Endothelial cell of umbilical vein (primary cell): ENCODE results near the gene PRSS21. TPM values are rescaled to one million over a fixed set of nuclear protein-coding genes. Genes with fewer than 3 reads are reported as not detected.

ENCODE experiments used
- BruUV-seq: library from RNA; stranded (reverse); fragments of 400-500 nt; replicated peaks from 2 replicates; lab custom pipeline; 2021; lab: Mats Ljungman, UMichigan
- CTCF ChIA-PET: fragments of 300-600, 350-600 bp; sonication (Branson Sonifier 250); formaldehyde crosslinking; loops from one replicate; lab custom pipeline; 2021; ENCODE audit warnings: antibody characterized with exemption, inconsistent platforms; lab: Charles Lee
- POLR2A ChIA-PET: fragments of 300-600, 350-600 bp; sonication (Branson Sonifier 250); formaldehyde crosslinking; loops from one replicate; lab custom pipeline; 2021; ENCODE audit warnings: antibody characterized with exemption, inconsistent platforms; lab: Charles Lee
- DNase-seq: peaks from one replicate; pipeline ENCODE4 v3.0.0-alpha.2; 2011; ENCODE audit warnings: low read depth, low spot score
- FAIRE-seq: peaks from 2 replicates; lab custom pipeline; 2011; peaks lifted over from hg19 to GRCh38; lab: Jason Lieb, UNC
- H2AFZ ChIP-seq: 2 replicates; pipeline ENCODE4 v1.6.0; 2012; ENCODE audit warnings: low read depth, low read length, control low read depth, inconsistent platforms
- H3K27ac ChIP-seq: 2 replicates; pipeline ENCODE4 v1.5.1; 2011; ENCODE audit warnings: low read depth, mild to moderate bottlenecking, control low read depth, low read length, moderate library complexity; ENCODE audit not compliant: insufficient read depth
- H3K27me3 ChIP-seq, 2 experiments: 2 replicates each; pipeline versions ENCODE4 v1.6.0 to v1.6.1; 2011; ENCODE audit warnings: low read length in 2 of 2, mixed read lengths in 1 of 2; ENCODE audit not compliant: control insufficient read depth in 2 of 2, insufficient read depth in 2 of 2
- H3K36me3 ChIP-seq, 2 experiments: 2 replicates in 1 of 2; 3 replicates in 1 of 2; pipeline ENCODE4 v1.5.1; 2011; ENCODE audit warnings: low read length in 2 of 2, mild to moderate bottlenecking in 1 of 2, moderate library complexity in 1 of 2; ENCODE audit not compliant: control insufficient read depth in 2 of 2, insufficient read depth in 2 of 2; ENCODE audit errors: extremely low read depth in 1 of 2
- H3K4me1 ChIP-seq: 3 replicates; pipeline ENCODE4 v1.5.1; 2011; ENCODE audit warnings: mild to moderate bottlenecking, low read length; ENCODE audit not compliant: control insufficient read depth, insufficient read depth; ENCODE audit errors: extremely low read depth
- H3K4me2 ChIP-seq: 2 replicates; pipeline ENCODE4 v1.6.1; 2011; ENCODE audit warnings: low read length, control low read depth, mixed read lengths; ENCODE audit not compliant: insufficient read depth
- H3K4me3 ChIP-seq, 3 experiments: fragments of 200-600 bp in 1 of 3; sonication (generic), shearing (Covaris generic) in 1 of 3; replicated peaks in 1 of 3; 2 replicates each; pipeline ENCODE4 v1.5.1; 2011 to 2016; ENCODE audit warnings: control low read depth in 3 of 3, low read length in 3 of 3, mild to moderate bottlenecking in 2 of 3, inconsistent platforms in 1 of 3, low read depth in 1 of 3, moderate library complexity in 1 of 3; ENCODE audit not compliant: insufficient read depth in 1 of 3
- H3K79me2 ChIP-seq: 2 replicates; pipeline ENCODE4 v1.6.0; 2012; ENCODE audit warnings: low read length, inconsistent platforms; ENCODE audit not compliant: control insufficient read depth, insufficient read depth
- H3K9ac ChIP-seq: replicated peaks from 2 replicates; pipeline ENCODE3; 2011; ENCODE audit warnings: low read length, control low read depth; ENCODE audit not compliant: insufficient read depth; ENCODE audit errors: extremely low read depth
- H3K9me1 ChIP-seq: replicated peaks from 3 replicates; pipeline ENCODE4 v1.6.0; 2011; ENCODE audit warnings: mild to moderate bottlenecking, low read length; ENCODE audit not compliant: control insufficient read depth, insufficient read depth; ENCODE audit errors: extremely low read depth
- H3K9me3 ChIP-seq: replicated peaks from 2 replicates; pipeline ENCODE4 v1.5.1; 2012; ENCODE audit warnings: low read length, inconsistent platforms; ENCODE audit not compliant: control insufficient read depth, insufficient read depth
- H4K20me1 ChIP-seq: replicated peaks from 2 replicates; pipeline ENCODE3; 2011; ENCODE audit warnings: mild to moderate bottlenecking, low read length; ENCODE audit not compliant: control insufficient read depth, insufficient read depth; ENCODE audit errors: extremely low read depth
- EZH2 ChIP-seq: IDR thresholded peaks from 2 replicates; pipeline ENCODE4 v1.6.1; 2012; ENCODE audit warnings: borderline replicate concordance, low read depth, mild to moderate bottlenecking, moderate library complexity, low read length, inconsistent platforms; ENCODE audit not compliant: severe bottlenecking
- FOS ChIP-seq: IDR thresholded peaks from 2 replicates; pipeline ENCODE4 v1.6.1; 2011; ENCODE audit warnings: mild to moderate bottlenecking, low read length, moderate library complexity, borderline replicate concordance; ENCODE audit not compliant: insufficient read depth
- GATA2 ChIP-seq: IDR thresholded peaks from 2 replicates; pipeline ENCODE4 v1.7.0; 2011; ENCODE audit warnings: low read depth, mild to moderate bottlenecking, moderate library complexity, mixed read lengths, low read length; ENCODE audit not compliant: insufficient read length, insufficient read depth
- JUN ChIP-seq: IDR thresholded peaks from 2 replicates; pipeline ENCODE4 v1.6.1; 2011; ENCODE audit warnings: borderline replicate concordance, low read depth; ENCODE audit not compliant: insufficient read length, insufficient read depth
- MAX ChIP-seq: IDR thresholded peaks from 2 replicates; pipeline ENCODE4 v1.6.1; 2011; ENCODE audit not compliant: insufficient read depth, insufficient read length
- MYC ChIP-seq: IDR thresholded peaks from one replicate; pipeline ENCODE4 v1.6.1; 2011; ENCODE audit warnings: mild to moderate bottlenecking, low read depth, low read length
- POLR2A ChIP-seq: IDR thresholded peaks from 2 replicates; pipeline ENCODE4 v1.6.1; 2012; ENCODE audit warnings: low read depth, mild to moderate bottlenecking, control low read depth, low read length
- POLR2AphosphoS5 ChIP-seq: IDR thresholded peaks from 2 replicates; pipeline ENCODE4 v1.6.1; 2012; ENCODE audit warnings: low read depth, mild to moderate bottlenecking, control low read depth, low read length, moderate library complexity; ENCODE audit not compliant: insufficient read depth
- dilution Hi-C: fragments of 300-500 bp; cut with MboI; formaldehyde crosslinking; loops from one replicate; pipeline ENCODE4 v1.15.0; 2019; ENCODE audit warnings: low sequenced_read_pairs; ENCODE audit not compliant: extremely low pct_ligation_motif_present
- intact Hi-C: fragments of 100-400 bp; cut with micrococcal nuclease; formaldehyde crosslinking; loops from one replicate; pipeline ENCODE4 v1.10.0; 2022
- polyA plus RNA-seq, 4 experiments: library from polyadenylated mRNA; depleted of rRNA in 3 of 4; stranded (reverse) in 3 of 4; unstranded in 1 of 4; fragments of >200 nt; gene quantifications; 2 replicates each; pipeline versions ENCODE4 v1.2.1 to v1.2.3, GENCODE V29; 2011 to 2012; ENCODE audit warnings: missing spikeins in 1 of 4
- total RNA-seq: library from RNA; stranded (reverse); gene quantifications from 2 replicates; pipeline ENCODE4 v1.2.3, GENCODE V29; 2021
- TF ChIP-seq, protein P1 (sequence below), 2 donors: IDR thresholded peaks; 1 replicate in 1 of 2; 2 replicates in 1 of 2; pipeline ENCODE4 v1.5.1; 2011; ENCODE audit warnings: low read length in 2 of 2, mild to moderate bottlenecking in 2 of 2, moderate library complexity in 2 of 2, control low read depth in 1 of 2, inconsistent platforms in 1 of 2, low read depth in 1 of 2; ENCODE audit not compliant: insufficient read depth in 1 of 2; ENCODE audit errors: extremely low read depth in 1 of 2

The PRSS21 gene
- total and polyA plus RNA-seq, 2 donors (not counting 3 experiments of a cell fraction or from before 2014, with no cell fraction given) = 0.28 TPM; not detected in 1

GRCh38 chr16:2834968-2835367, 17.9 kb downstream of the PRSS21 start:
- FAIRE-seq = no peak
- no peaks in the 10 kb centered on the region for H3K79me2 ChIP-seq
- H3K36me3 ChIP-seq = no peaks in the 10 kb centered on the region
- no peak overlapping the region for H3K27ac ChIP-seq
- H3K9me1 ChIP-seq = no peaks in the 10 kb centered on the region
- TF ChIP-seq GATA2 (no peak), MAX (no peak), EZH2 (no peak), POLR2A (no peak), POLR2AphosphoS5 (no peak), JUN (no peak), FOS (no peak), MYC (no peak)
- TF ChIP-seq, protein P1, sequence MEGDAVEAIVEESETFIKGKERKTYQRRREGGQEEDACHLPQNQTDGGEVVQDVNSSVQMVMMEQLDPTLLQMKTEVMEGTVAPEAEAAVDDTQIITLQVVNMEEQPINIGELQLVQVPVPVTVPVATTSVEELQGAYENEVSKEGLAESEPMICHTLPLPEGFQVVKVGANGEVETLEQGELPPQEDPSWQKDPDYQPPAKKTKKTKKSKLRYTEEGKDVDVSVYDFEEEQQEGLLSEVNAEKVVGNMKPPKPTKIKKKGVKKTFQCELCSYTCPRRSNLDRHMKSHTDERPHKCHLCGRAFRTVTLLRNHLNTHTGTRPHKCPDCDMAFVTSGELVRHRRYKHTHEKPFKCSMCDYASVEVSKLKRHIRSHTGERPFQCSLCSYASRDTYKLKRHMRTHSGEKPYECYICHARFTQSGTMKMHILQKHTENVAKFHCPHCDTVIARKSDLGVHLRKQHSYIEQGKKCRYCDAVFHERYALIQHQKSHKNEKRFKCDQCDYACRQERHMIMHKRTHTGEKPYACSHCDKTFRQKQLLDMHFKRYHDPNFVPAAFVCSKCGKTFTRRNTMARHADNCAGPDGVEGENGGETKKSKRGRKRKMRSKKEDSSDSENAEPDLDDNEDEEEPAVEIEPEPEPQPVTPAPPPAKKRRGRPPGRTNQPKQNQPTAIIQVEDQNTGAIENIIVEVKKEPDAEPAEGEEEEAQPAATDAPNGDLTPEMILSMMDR (IDR thresholded peaks at IDR 0.05; ENCODE audit: extremely low read depth in 1 of 2, insufficient read depth in 1 of 2, low read depth in 1 of 2, low read length in 2 of 2) = no peak
- no peak overlapping the region for H3K4me3 ChIP-seq
- ChIA-PET CTCF (no interaction called here), POLR2A (no interaction called here)
- no peaks in the 10 kb centered on the region for H4K20me1 ChIP-seq
- no TSS peak for BruUV-seq
- no peak overlapping the region for H3K4me2 ChIP-seq
- DNase-seq = no peak
- no peaks in the 10 kb centered on the region for H3K27me3 ChIP-seq
- peaks cover 14% of the 10 kb centered on the region for H3K4me1 ChIP-seq
- intact Hi-C loops (loop anchor here (10.0 kb wide), 1 partner anchor 60 kb away; the partner anchor contains the start of gene ELOB), dilution Hi-C loops (no loop called here)
- H3K9me3 ChIP-seq = no peaks in the 10 kb centered on the region
- H3K9ac ChIP-seq = no peak overlapping the region
- no peak overlapping the region for H2AFZ ChIP-seq
